GM18498 (cell line): Measurements from ENCODE around the gene AP3D1.

Experiments
- ATAC-seq: cut with Tn5 transposase; IDR thresholded peaks from one replicate; pipeline ENCODE4 v1.9.1; 2021; ENCODE audit warnings: mild to moderate bottlenecking, moderate library complexity; ENCODE audit not compliant: unreplicated experiment

AP3D1 gene

GRCh38 chr19:2070436-2070827 lies 80.9 kb downstream of the AP3D1 start:
- no peak for ATAC-seq

GRCh38 chr19:2064788-2065524 lies 86.4 kb downstream of the AP3D1 start:
- ATAC-seq = no peak

GRCh38 chr19:2064395-2064787 lies 87.0 kb downstream of the AP3D1 start:
- ATAC-seq = no peak

- no peak for ATAC-seq
Observed at GRCh38 chr19:2063824-2064223, 87.5 kb downstream of the AP3D1 start.

GRCh38 chr19:2062770-2063169 lies 88.6 kb downstream of the AP3D1 start:
- no peak for ATAC-seq

- ATAC-seq = no peak
Observed at GRCh38 chr19:2062389-2062729, 89.0 kb downstream of the AP3D1 start.

- peak; percentile 77 for ATAC-seq
Observed at GRCh38 chr19:2061495-2062388, 89.6 kb downstream of the AP3D1 start.

GRCh38 chr19:2060884-2061494 lies 90.4 kb downstream of the AP3D1 start:
- ATAC-seq = peak; percentile 34

GRCh38 chr19:2059422-2060201 lies 91.8 kb downstream of the AP3D1 start:
- no peak for ATAC-seq

GRCh38 chr19:2058570-2059421 lies 92.6 kb downstream of the AP3D1 start:
- ATAC-seq = no peak

GRCh38 chr19:2057484-2058469 lies 93.6 kb downstream of the AP3D1 start:
- no peak for ATAC-seq

GRCh38 chr19:2056837-2057192 lies 94.6 kb downstream of the AP3D1 start:
- ATAC-seq = no peak

GRCh38 chr19:2055931-2056836 lies 95.2 kb downstream of the AP3D1 start:
- no peak for ATAC-seq

GRCh38 chr19:2054763-2055162 lies 96.6 kb downstream of the AP3D1 start:
- ATAC-seq = no peak

- no peak for ATAC-seq
Observed at GRCh38 chr19:2053601-2054389, 97.6 kb downstream of the AP3D1 start.

- no peak for ATAC-seq
Observed at GRCh38 chr19:2051773-2052704, 99.3 kb downstream of the AP3D1 start.
